Testis (tissue), 3 donors: Measurements from ENCODE around the gene XYLT1. TPM values are rescaled to one million over a fixed set of nuclear protein-coding genes. Genes with fewer than 3 reads are reported as not detected.

Experiments
- DNase-seq: peaks from one replicate; pipeline ENCODE4 v3.0.0-alpha.2; 2019
- H3K27ac ChIP-seq, 2 donors: fragments of 200-600 bp; sonication (generic); one replicate each; pipeline ENCODE4 v1.5.1; 2019
- H3K27me3 ChIP-seq: fragments of 200-600 bp; sonication (generic); one replicate; pipeline ENCODE4 v1.5.1; 2019
- H3K36me3 ChIP-seq: fragments of 200-600 bp; sonication (generic); one replicate; pipeline ENCODE4 v1.5.1; 2017; ENCODE audit warnings: low read depth; ENCODE audit errors: missing control alignments
- H3K4me1 ChIP-seq: fragments of 200-600 bp; sonication (generic); one replicate; pipeline ENCODE4 v1.5.1; 2019
- H3K4me3 ChIP-seq, 2 donors: fragments of 200-600 bp; sonication (generic); one replicate each; pipeline ENCODE4 v1.5.1; 2017 to 2019
- H3K9me3 ChIP-seq: fragments of 200-600 bp; sonication (generic); one replicate; pipeline ENCODE4 v1.5.1; 2017
- CTCF ChIP-seq, 3 experiments: fragments of 450-650 bp in 2 of 3; fragments of 200-600 bp in 1 of 3; sonication (generic) in 1 of 3; IDR thresholded peaks; one replicate each; pipeline ENCODE4 v1.5.1; 2016 to 2019; ENCODE audit warnings: antibody characterized with exemption in 3 of 3, mild to moderate bottlenecking in 2 of 3, moderate library complexity in 1 of 3
- POLR2A ChIP-seq: fragments of 450-650 bp; IDR thresholded peaks from one replicate; pipeline ENCODE4 v1.6.1; 2017; ENCODE audit warnings: antibody characterized with exemption, mild to moderate bottlenecking, moderate library complexity
- WGBS, 2 donors: methylation state at CpG; one replicate each; pipeline ENCODE4 v1.1.5; 2018; 5-methylcytosine and 5-hydroxymethylcytosine counted together
- intact Hi-C: fragments of 100-400 bp; cut with DNase I; formaldehyde crosslinking; loops from one replicate; pipeline ENCODE4 v1.15.1; 2023; ENCODE audit warnings: low total_unique reads
- polyA plus RNA-seq: library from polyadenylated mRNA; stranded (reverse); fragments of 350-450 nt; fragmentation: Illumina TruSeq; extraction: RNeasy Lipid Tissue Mini Kit (QIAGEN cat#74804); gene quantifications from one replicate; pipeline ENCODE4 v1.2.3, GENCODE V29; 2014; ENCODE audit warnings: low read depth, low replicate concordance; ENCODE audit not compliant: insufficient read depth
- total RNA-seq, 2 donors: library from RNA; depleted of rRNA; stranded (reverse); fragments of >200 nt; gene quantifications; one replicate each; pipeline ENCODE4 v1.2.3, GENCODE V29; 2016

Gene XYLT1
- total and polyA plus RNA-seq, 3 donors from 2014 or later: 6.5 to 20.7 (median 13.6) TPM

- DNase-seq: no peak
- TF ChIP-seq POLR2A (no peak), CTCF (IDR thresholded peaks at IDR 0.05) (no peak)
- H3K27me3 ChIP-seq: no peaks in the 10 kb centered on the region
- WGBS, 2 donors: 89 to 95% methylated on average over 4 of the region's 4 CpGs
- no peak overlapping the region for H3K27ac ChIP-seq
- H3K4me1 ChIP-seq: peaks cover 6% of the 10 kb centered on the region
- H3K9me3 ChIP-seq: no peaks in the 10 kb centered on the region
- intact Hi-C loops: no loop called here
- no peak overlapping the region for H3K4me3 ChIP-seq
- no peaks in the 10 kb centered on the region for H3K36me3 ChIP-seq
Measured at GRCh38 chr16:17229766-17230165, 241.0 kb downstream of the XYLT1 start.

GRCh38 chr16:17229131-17229530 lies 241.6 kb downstream of the XYLT1 start:
- TF ChIP-seq CTCF (IDR thresholded peaks at IDR 0.05) (no peak), POLR2A (no peak)
- H3K27me3 ChIP-seq: no peaks in the 10 kb centered on the region
- H3K36me3 ChIP-seq: no peaks in the 10 kb centered on the region
- no peaks in the 10 kb centered on the region for H3K9me3 ChIP-seq
- intact Hi-C loops: no loop called here
- no peak overlapping the region for H3K4me3 ChIP-seq
- DNase-seq: no peak
- H3K27ac ChIP-seq: no peak overlapping the region
- H3K4me1 ChIP-seq: peaks cover 6% of the 10 kb centered on the region
- WGBS, 2 donors: 95 to 98% methylated on average over 5 to 6 of the region's 6 CpGs

- H3K27ac ChIP-seq: no peak overlapping the region
- intact Hi-C loops: no loop called here
- 90 to 95% methylated on average over 1 of the region's 1 CpG for WGBS, 2 donors
- no peak overlapping the region for H3K4me3 ChIP-seq
- no peaks in the 10 kb centered on the region for H3K27me3 ChIP-seq
- no peaks in the 10 kb centered on the region for H3K9me3 ChIP-seq
- peaks cover 6% of the 10 kb centered on the region for H3K4me1 ChIP-seq
- TF ChIP-seq POLR2A (no peak), CTCF (IDR thresholded peaks at IDR 0.05) (no peak)
- no peak for DNase-seq
- no peaks in the 10 kb centered on the region for H3K36me3 ChIP-seq
Measured at GRCh38 chr16:17228708-17229055, 242.1 kb downstream of the XYLT1 start.

- peaks cover 6% of the 10 kb centered on the region for H3K4me1 ChIP-seq
- 67 to 78% methylated on average over 7 of the region's 7 CpGs for WGBS, 2 donors
- DNase-seq: peak; percentile 42
- H3K27ac ChIP-seq: no peak overlapping the region
- no peak overlapping the region for H3K4me3 ChIP-seq
- no peaks in the 10 kb centered on the region for H3K27me3 ChIP-seq
- intact Hi-C loops: no loop called here
- H3K9me3 ChIP-seq: no peaks in the 10 kb centered on the region
- no peak for TF ChIP-seq POLR2A
- TF ChIP-seq CTCF (IDR thresholded peaks at IDR 0.05): no peak
- H3K36me3 ChIP-seq: no peaks in the 10 kb centered on the region
Measured at GRCh38 chr16:17228048-17228707, 242.6 kb downstream of the XYLT1 start.

- TF ChIP-seq CTCF (IDR thresholded peaks at IDR 0.05): no peak
- TF ChIP-seq POLR2A: no peak
- H3K36me3 ChIP-seq: no peaks in the 10 kb centered on the region
- no peaks in the 10 kb centered on the region for H3K27me3 ChIP-seq
- H3K4me3 ChIP-seq: no peak overlapping the region
- H3K27ac ChIP-seq: no peak overlapping the region
- DNase-seq: no peak
- H3K9me3 ChIP-seq: no peaks in the 10 kb centered on the region
- peaks cover 6% of the 10 kb centered on the region for H3K4me1 ChIP-seq
- intact Hi-C loops: no loop called here
- 67 to 77% methylated on average over 2 of the region's 2 CpGs for WGBS, 2 donors
Measured at GRCh38 chr16:17227278-17227677, 243.5 kb downstream of the XYLT1 start.
